Osteoblast (primary cell): ENCODE data around the gene PPP3R1. TPM values are rescaled to one million over a fixed set of nuclear protein-coding genes. Genes with fewer than 3 reads are reported as not detected.

ENCODE experiments used
- DNase-seq: peaks from one replicate; pipeline ENCODE4 v3.0.0; 2011; ENCODE audit warnings: low spot score, mixed read lengths; ENCODE audit not compliant: insufficient read length; ENCODE audit errors: missing footprints
- H2AFZ ChIP-seq: 2 replicates; pipeline ENCODE4 v1.6.0; 2011; ENCODE audit warnings: mild to moderate bottlenecking, low read length
- H3K27ac ChIP-seq: 2 replicates; pipeline ENCODE4 v1.5.1; 2011; ENCODE audit warnings: mild to moderate bottlenecking, low read depth, low read length, moderate library complexity
- H3K27me3 ChIP-seq: 2 replicates; pipeline ENCODE4 v1.6.0; 2012; ENCODE audit warnings: mild to moderate bottlenecking, control low read depth, inconsistent platforms, low read length, moderate library complexity; ENCODE audit not compliant: insufficient read depth
- H3K36me3 ChIP-seq: 2 replicates; pipeline ENCODE4 v1.5.1; 2011; ENCODE audit warnings: mild to moderate bottlenecking, low read length, control low read depth, moderate library complexity; ENCODE audit not compliant: insufficient read depth
- H3K4me1 ChIP-seq: 2 replicates; pipeline ENCODE4 v1.5.1; 2011; ENCODE audit warnings: mild to moderate bottlenecking, low read length, control low read depth, moderate library complexity; ENCODE audit not compliant: insufficient read depth
- H3K4me2 ChIP-seq: 2 replicates; pipeline ENCODE4 v1.6.0; 2011; ENCODE audit warnings: mild to moderate bottlenecking, low read length; ENCODE audit not compliant: insufficient read depth
- H3K4me3 ChIP-seq: fragments of 200-600 bp; sonication (generic); 3 replicates; pipeline ENCODE4 v1.5.1; 2012; ENCODE audit warnings: mild to moderate bottlenecking, low read length, inconsistent platforms; ENCODE audit not compliant: insufficient read depth
- H3K79me2 ChIP-seq: 2 replicates; pipeline ENCODE4 v1.6.0; 2012; ENCODE audit warnings: mild to moderate bottlenecking, low read length, control low read depth, inconsistent platforms; ENCODE audit not compliant: insufficient read depth
- H3K9me3 ChIP-seq: 2 replicates; pipeline ENCODE4 v1.5.1; 2011; ENCODE audit warnings: low read depth, low read length, control low read depth
- H4K20me1 ChIP-seq: 2 replicates; pipeline ENCODE4 v1.6.0; 2012; ENCODE audit warnings: mild to moderate bottlenecking, low read length, control low read depth; ENCODE audit not compliant: insufficient read depth
- total RNA-seq: library from RNA; depleted of rRNA; stranded (reverse); fragments of >200 nt; gene quantifications from 2 replicates; pipeline ENCODE4 v1.2.3, GENCODE V29; 2012
- TF ChIP-seq, protein P1 (sequence below): IDR thresholded peaks from 2 replicates; pipeline ENCODE4 v1.5.1; 2011; ENCODE audit warnings: mild to moderate bottlenecking, low read depth, low read length, moderate library complexity; ENCODE audit errors: extremely low read depth

PPP3R1 gene
- total RNA-seq, 1 donor, result 29.7 TPM

- Histone ChIP-seq H4K20me1 (peaks cover 33% of the 10 kb centered on the region), H3K27me3 (no peaks in the 10 kb centered on the region), H3K79me2 (peaks cover 100% of the 10 kb centered on the region), H3K36me3 (no peaks in the 10 kb centered on the region), H3K4me2 (peak overlapping the region; percentile 15), H3K27ac (peak overlapping the region; percentile 35), H2AFZ (no peak overlapping the region), H3K9me3 (no peaks in the 10 kb centered on the region), H3K4me3 (no peak overlapping the region), H3K4me1 (peaks cover 22% of the 10 kb centered on the region)
- DNase-seq, result no peak
- TF ChIP-seq, protein P1, sequence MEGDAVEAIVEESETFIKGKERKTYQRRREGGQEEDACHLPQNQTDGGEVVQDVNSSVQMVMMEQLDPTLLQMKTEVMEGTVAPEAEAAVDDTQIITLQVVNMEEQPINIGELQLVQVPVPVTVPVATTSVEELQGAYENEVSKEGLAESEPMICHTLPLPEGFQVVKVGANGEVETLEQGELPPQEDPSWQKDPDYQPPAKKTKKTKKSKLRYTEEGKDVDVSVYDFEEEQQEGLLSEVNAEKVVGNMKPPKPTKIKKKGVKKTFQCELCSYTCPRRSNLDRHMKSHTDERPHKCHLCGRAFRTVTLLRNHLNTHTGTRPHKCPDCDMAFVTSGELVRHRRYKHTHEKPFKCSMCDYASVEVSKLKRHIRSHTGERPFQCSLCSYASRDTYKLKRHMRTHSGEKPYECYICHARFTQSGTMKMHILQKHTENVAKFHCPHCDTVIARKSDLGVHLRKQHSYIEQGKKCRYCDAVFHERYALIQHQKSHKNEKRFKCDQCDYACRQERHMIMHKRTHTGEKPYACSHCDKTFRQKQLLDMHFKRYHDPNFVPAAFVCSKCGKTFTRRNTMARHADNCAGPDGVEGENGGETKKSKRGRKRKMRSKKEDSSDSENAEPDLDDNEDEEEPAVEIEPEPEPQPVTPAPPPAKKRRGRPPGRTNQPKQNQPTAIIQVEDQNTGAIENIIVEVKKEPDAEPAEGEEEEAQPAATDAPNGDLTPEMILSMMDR, result peak; percentile 29
These were observed 27.2 kb downstream of the PPP3R1 start for GRCh38 chr2:68225119-68225632.

DNA sequence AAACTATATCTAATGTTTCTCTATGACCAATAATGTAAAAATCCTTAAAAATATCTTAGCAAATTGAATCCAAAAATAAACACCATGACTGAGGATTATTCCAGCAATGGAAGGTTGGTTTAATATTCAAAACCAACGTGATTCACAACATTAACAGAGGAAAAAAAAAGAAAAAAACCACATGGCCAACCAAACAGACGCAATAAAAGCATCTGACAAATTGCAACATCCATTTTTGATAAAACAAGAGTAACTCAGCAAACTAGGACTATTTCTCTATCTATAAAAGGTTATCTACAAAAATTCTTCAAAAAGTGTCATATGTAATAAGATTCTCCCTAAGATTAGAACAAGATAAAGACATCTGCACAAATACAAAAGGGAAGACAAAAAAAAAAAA is 28.9 kb downstream of the PPP3R1 start:
- Histone ChIP-seq H3K4me1 (peaks cover 28% of the 10 kb centered on the region), H3K4me2 (no peak overlapping the region), H3K4me3 (no peak overlapping the region), H3K27me3 (no peaks in the 10 kb centered on the region), H3K79me2 (peaks cover 100% of the 10 kb centered on the region), H3K9me3 (no peaks in the 10 kb centered on the region), H3K27ac (peak overlapping the region; percentile 24), H2AFZ (no peak overlapping the region), H3K36me3 (no peaks in the 10 kb centered on the region), H4K20me1 (peaks cover 44% of the 10 kb centered on the region)
- TF ChIP-seq, protein P1, result no peak
- DNase-seq, result no peak

GRCh38 chr2:68222287-68222686 is 30.0 kb downstream of the PPP3R1 start:
- Histone ChIP-seq H3K36me3 (no peaks in the 10 kb centered on the region), H3K9me3 (no peaks in the 10 kb centered on the region), H3K27me3 (no peaks in the 10 kb centered on the region), H3K4me3 (no peak overlapping the region), H3K79me2 (peaks cover 99% of the 10 kb centered on the region), H4K20me1 (peaks cover 46% of the 10 kb centered on the region), H3K4me1 (peaks cover 28% of the 10 kb centered on the region), H2AFZ (no peak overlapping the region), H3K4me2 (no peak overlapping the region), H3K27ac (peak overlapping the region; percentile 24)
- TF ChIP-seq, protein P1, result no peak
- no peak for DNase-seq

GRCh38 chr2:68218343-68218901 is 33.9 kb downstream of the PPP3R1 start:
- Histone ChIP-seq H3K36me3 (peaks cover 6% of the 10 kb centered on the region), H3K79me2 (peaks cover 97% of the 10 kb centered on the region), H4K20me1 (peaks cover 54% of the 10 kb centered on the region), H2AFZ (no peak overlapping the region), H3K9me3 (no peaks in the 10 kb centered on the region), H3K27me3 (no peaks in the 10 kb centered on the region), H3K4me1 (peaks cover 28% of the 10 kb centered on the region), H3K4me3 (no peak overlapping the region), H3K27ac (peak overlapping the region; percentile 39), H3K4me2 (no peak overlapping the region)
- TF ChIP-seq, protein P1, result no peak
- no peak for DNase-seq
